Body of pancreas (tissue), 4 donors: Measurements from ENCODE around the gene OTOG.

Experiments used
- POLR2A ChIP-seq, 3 donors: fragments of 450-650 bp; IDR thresholded peaks; one replicate each; pipeline ENCODE4 v1.6.1; 2016; ENCODE audit warnings: antibody characterized with exemption in 3 of 3, mild to moderate bottlenecking in 2 of 3
- TF ChIP-seq, protein P1 (sequence below), 7 experiments: fragments of 450-650 bp in 4 of 7; fragments of 200-600 bp in 3 of 7; sonication (generic) in 3 of 7; IDR thresholded peaks; one replicate each; pipeline ENCODE4 v1.5.1; 2016 to 2019; ENCODE audit warnings: antibody characterized with exemption in 7 of 7

- TF ChIP-seq, protein P1, sequence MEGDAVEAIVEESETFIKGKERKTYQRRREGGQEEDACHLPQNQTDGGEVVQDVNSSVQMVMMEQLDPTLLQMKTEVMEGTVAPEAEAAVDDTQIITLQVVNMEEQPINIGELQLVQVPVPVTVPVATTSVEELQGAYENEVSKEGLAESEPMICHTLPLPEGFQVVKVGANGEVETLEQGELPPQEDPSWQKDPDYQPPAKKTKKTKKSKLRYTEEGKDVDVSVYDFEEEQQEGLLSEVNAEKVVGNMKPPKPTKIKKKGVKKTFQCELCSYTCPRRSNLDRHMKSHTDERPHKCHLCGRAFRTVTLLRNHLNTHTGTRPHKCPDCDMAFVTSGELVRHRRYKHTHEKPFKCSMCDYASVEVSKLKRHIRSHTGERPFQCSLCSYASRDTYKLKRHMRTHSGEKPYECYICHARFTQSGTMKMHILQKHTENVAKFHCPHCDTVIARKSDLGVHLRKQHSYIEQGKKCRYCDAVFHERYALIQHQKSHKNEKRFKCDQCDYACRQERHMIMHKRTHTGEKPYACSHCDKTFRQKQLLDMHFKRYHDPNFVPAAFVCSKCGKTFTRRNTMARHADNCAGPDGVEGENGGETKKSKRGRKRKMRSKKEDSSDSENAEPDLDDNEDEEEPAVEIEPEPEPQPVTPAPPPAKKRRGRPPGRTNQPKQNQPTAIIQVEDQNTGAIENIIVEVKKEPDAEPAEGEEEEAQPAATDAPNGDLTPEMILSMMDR (IDR thresholded peaks at IDR 0.05): no peak
- no peak for TF ChIP-seq POLR2A (IDR thresholded peaks at IDR 0.05)
Measured at GRCh38 chr11:17552392-17553248, 5.6 kb downstream of the OTOG start.
